DND-41 (cell line): ENCODE measurements around the gene LMBR1L.

Source experiments
- ATAC-seq: fragments of 200-7000 bp; cut with Tn5 transposase; 3 replicates; pipeline ENCODE4 v1.9.1; 2021; ENCODE audit warnings: low read depth; ENCODE audit not compliant: insufficient read depth
- DNase-seq: peaks from one replicate; pipeline ENCODE4 v3.0.0-alpha.2; 2020
- H2AFZ ChIP-seq: 2 replicates; pipeline ENCODE4 v1.6.0; 2012; ENCODE audit warnings: low read depth, low read length
- H3K27ac ChIP-seq: 2 replicates; pipeline ENCODE4 v1.5.1; 2012; ENCODE audit warnings: low read length, inconsistent platforms
- H3K27me3 ChIP-seq: fragments of 200-600 bp; sonication (generic); 2 replicates; pipeline ENCODE4 v1.6.0; 2012; ENCODE audit warnings: low read length, mild to moderate bottlenecking, inconsistent platforms; ENCODE audit not compliant: insufficient read depth, poor library complexity
- H3K36me3 ChIP-seq: 2 replicates; pipeline ENCODE4 v1.5.1; 2012; ENCODE audit warnings: low read length, inconsistent platforms; ENCODE audit not compliant: insufficient read depth
- H3K4me1 ChIP-seq: 2 replicates; pipeline ENCODE4 v1.5.1; 2012; ENCODE audit warnings: mild to moderate bottlenecking, low read length; ENCODE audit not compliant: insufficient read depth
- H3K4me2 ChIP-seq: 2 replicates; pipeline ENCODE4 v1.6.0; 2012; ENCODE audit warnings: mild to moderate bottlenecking, moderate library complexity, low read length, inconsistent platforms; ENCODE audit not compliant: insufficient read depth
- H3K4me3 ChIP-seq, 2 experiments: fragments of 200-600 bp in 1 of 2; shearing (Covaris generic) in 1 of 2; 2 replicates each; pipeline ENCODE4 v1.5.1; 2012 to 2016; ENCODE audit warnings: inconsistent platforms in 2 of 2, low read length in 2 of 2, mild to moderate bottlenecking in 2 of 2, low read depth in 1 of 2, moderate library complexity in 1 of 2
- H3K79me2 ChIP-seq: 2 replicates; pipeline ENCODE4 v1.6.0; 2012; ENCODE audit warnings: low read length, inconsistent platforms; ENCODE audit not compliant: insufficient read depth
- H3K9ac ChIP-seq: 2 replicates; pipeline ENCODE4 v1.6.0; 2012; ENCODE audit warnings: low read depth, mild to moderate bottlenecking, inconsistent platforms, low read length, moderate library complexity
- H3K9me3 ChIP-seq: 2 replicates; pipeline ENCODE4 v1.5.1; 2012; ENCODE audit warnings: low read length, moderate library complexity, mild to moderate bottlenecking, inconsistent platforms; ENCODE audit not compliant: insufficient read depth, severe bottlenecking
- H4K20me1 ChIP-seq: 2 replicates; pipeline ENCODE4 v1.6.0; 2012; ENCODE audit warnings: low read length; ENCODE audit not compliant: insufficient read depth
- CTCF ChIP-seq: IDR thresholded peaks from 2 replicates; pipeline ENCODE4 v1.5.1; 2012; ENCODE audit warnings: borderline replicate concordance, low read length, moderate library complexity, mild to moderate bottlenecking; ENCODE audit not compliant: poor library complexity, severe bottlenecking; ENCODE audit errors: extremely low read depth
- EZH2 ChIP-seq: IDR thresholded peaks from 3 replicates; pipeline ENCODE4 v1.6.1; 2012; ENCODE audit warnings: borderline replicate concordance, low read depth, mild to moderate bottlenecking, moderate library complexity, low read length, inconsistent platforms; ENCODE audit not compliant: severe bottlenecking

LMBR1L gene

GRCh38 chr12:49091836-49092085, 18.9 kb downstream of the LMBR1L start:
- Histone ChIP-seq H3K27ac (no peak overlapping the region), H3K4me2 (no peak overlapping the region), H3K4me3 (no peak overlapping the region), H4K20me1 (no peaks in the 10 kb centered on the region; the same call in 1 of the 2 replicates), H2AFZ (no peak overlapping the region), H3K9ac (no peak overlapping the region), H3K4me1 (peaks cover 43% of the 10 kb centered on the region), H3K36me3 (peaks cover 2% of the 10 kb centered on the region; the same call in 1 of the 2 replicates), H3K9me3 (no peaks in the 10 kb centered on the region), H3K27me3 (peaks cover 46% of the 10 kb centered on the region), H3K79me2 (no peaks in the 10 kb centered on the region)
- DNase-seq, result no peak
- TF ChIP-seq EZH2 (no peak), CTCF (no peak)
- no peak for ATAC-seq

- Histone ChIP-seq H3K9me3 (no peaks in the 10 kb centered on the region), H3K79me2 (no peaks in the 10 kb centered on the region), H4K20me1 (no peaks in the 10 kb centered on the region; the same call in 1 of the 2 replicates), H3K27me3 (peaks cover 46% of the 10 kb centered on the region), H3K4me2 (no peak overlapping the region), H3K27ac (no peak overlapping the region), H3K36me3 (no peaks in the 10 kb centered on the region), H3K4me1 (peaks cover 43% of the 10 kb centered on the region), H3K4me3 (no peak overlapping the region), H2AFZ (no peak overlapping the region), H3K9ac (no peak overlapping the region)
- DNase-seq, result no peak
- no peak for ATAC-seq
- TF ChIP-seq CTCF (no peak), EZH2 (no peak)
These were observed 19.4 kb downstream of the LMBR1L start for GRCh38 chr12:49091056-49091835.

GRCh38 chr12:49089821-49090773, 20.6 kb downstream of the LMBR1L start:
- H2AFZ ChIP-seq, result no peak overlapping the region
- DNase-seq, result peak; percentile 39
- peak overlapping the region; percentile 32 for H3K4me2 ChIP-seq
- H3K27ac ChIP-seq, result no peak overlapping the region
- H3K27me3 ChIP-seq, result peaks cover 46% of the 10 kb centered on the region
- peak; percentile 27; the same call in 1 of the 3 replicates for ATAC-seq
- H3K79me2 ChIP-seq, result no peaks in the 10 kb centered on the region
- H4K20me1 ChIP-seq, result no peaks in the 10 kb centered on the region
- TF ChIP-seq CTCF (peak; percentile 47), EZH2 (peak; percentile 90)
- no peak overlapping the region for H3K9ac ChIP-seq
- no peaks in the 10 kb centered on the region for H3K36me3 ChIP-seq
- no peaks in the 10 kb centered on the region for H3K9me3 ChIP-seq
- H3K4me1 ChIP-seq, result peaks cover 43% of the 10 kb centered on the region
- no peak overlapping the region for H3K4me3 ChIP-seq
